ENCODE results near the gene VMP1.
"Not testable (repeated sequence)": the region's sequence is repeated elsewhere in the genome, so short reads cannot be mapped to it uniquely, and the experiment has no call there.

The VMP1 gene

DNA sequence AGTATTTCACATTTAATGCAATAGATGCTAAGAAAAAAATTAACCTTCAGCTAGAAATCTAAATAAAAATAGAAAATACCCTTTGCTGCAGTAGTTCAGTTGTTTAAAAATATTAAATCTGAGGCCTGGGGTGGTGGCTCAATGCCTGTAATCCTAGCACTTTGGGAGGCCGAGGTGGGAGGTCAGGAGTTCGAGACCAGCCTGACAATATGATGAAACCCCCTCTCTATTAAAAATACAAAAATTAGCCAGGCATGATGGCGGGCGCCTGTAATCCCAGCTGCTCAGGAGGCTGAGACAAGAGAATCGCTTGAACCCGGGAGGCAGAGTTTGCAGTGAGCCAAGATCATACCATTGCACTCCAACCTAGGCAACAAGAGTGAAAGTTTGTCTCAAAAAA is 98.9 kb downstream of the VMP1 start:
- not testable (repeated sequence) for DNase-seq (ENCODE audit: low read depth, low spot score)

DNA sequence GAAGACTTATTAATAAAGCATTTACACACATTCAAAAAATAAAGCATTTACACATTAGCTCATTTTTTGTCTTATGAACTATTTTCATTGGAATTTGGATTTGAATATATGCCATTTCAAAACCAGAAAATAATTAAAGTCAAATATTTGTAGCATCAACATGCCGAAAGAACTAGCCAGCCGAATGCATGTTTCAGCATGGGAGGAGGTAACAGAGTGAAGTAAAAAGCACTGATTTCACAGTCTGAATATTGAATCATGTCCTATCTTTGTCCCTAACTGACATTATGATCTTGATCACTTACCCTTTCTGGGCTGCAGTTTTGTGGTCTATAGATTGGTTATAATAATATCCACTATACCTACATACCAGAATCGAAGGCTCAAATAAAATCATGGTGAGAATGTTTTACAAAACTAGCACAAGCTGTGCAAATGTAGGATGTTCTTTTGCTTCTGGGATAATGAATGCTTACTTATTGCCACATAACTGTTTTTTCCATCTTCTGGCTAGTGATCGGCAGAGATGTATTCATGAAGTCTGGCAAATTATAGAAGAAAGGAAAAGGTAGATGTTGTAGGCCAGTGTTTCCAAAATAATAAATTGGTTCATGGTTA is 100.5 kb downstream of the VMP1 start:
- DNase-seq (ENCODE audit: low read depth, low spot score): no peak

- DNase-seq (ENCODE audit: low read depth, low spot score): no peak
These were observed 103.4 kb downstream of the VMP1 start for GRCh38 chr17:59810894-59811153.

DNA sequence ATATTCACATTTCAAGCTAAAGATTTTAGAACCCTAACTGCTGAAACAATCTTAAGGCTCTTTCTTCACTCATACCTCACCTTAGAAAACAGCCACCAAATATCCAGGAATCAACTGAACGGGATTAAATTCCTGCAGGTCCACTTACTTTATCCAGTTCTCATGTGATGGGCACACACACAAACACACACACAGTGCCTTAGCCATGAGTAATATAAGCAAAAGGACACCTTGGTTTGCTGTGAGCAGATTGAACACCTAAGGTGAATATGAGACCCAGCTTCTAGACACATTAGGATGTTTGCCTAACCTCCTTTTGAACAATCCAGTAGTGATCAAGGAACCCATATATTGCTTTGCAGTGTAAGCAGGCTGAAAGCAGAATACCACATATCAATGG is 103.8 kb downstream of the VMP1 start:
- no peak for DNase-seq (ENCODE audit: low read depth, low spot score)

DNA sequence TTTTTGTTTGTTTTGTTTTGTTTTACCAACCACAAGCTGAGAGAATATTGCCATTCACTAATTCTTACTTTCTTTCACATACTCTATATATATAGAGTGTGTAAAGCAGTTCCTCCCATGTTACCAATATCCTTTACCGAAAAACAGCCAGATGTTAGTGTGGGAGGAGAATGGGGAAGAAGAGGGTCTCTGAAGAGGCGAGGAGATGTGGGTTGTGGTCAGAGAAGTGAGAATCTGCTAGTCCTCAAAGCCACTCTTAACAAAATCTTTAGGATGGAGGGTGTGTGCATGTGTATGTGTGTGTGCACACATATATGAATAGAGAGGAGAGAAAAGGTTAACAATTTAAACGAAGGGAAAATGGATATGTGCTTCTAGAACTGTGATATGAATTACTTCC is 104.7 kb downstream of the VMP1 start:
- no peak for DNase-seq (ENCODE audit: low read depth, low spot score)

- no peak for DNase-seq (ENCODE audit: low read depth, low spot score)
These were observed 106.8 kb downstream of the VMP1 start for GRCh38 chr17:59814276-59814675.

DNA sequence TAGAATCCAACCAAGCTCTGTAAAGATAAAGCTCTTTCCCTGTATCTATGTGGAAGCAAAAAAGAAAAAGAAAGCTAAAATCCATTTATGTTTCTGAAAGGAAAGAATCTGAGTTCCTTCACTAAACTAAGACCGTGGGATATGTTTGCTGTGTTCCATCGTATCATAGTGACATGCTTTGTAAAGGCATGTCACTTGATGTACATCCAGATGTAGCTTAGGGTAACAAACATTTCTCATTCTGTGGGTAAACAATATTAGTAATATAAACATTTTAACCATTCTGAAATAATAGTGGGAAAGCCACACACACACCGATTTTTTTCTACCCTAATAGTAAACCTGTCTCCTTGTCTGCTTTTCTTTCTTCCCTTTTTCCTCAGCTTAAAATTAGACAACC is 107.2 kb downstream of the VMP1 start:
- DNase-seq (ENCODE audit: low read depth, low spot score): no peak

DNA sequence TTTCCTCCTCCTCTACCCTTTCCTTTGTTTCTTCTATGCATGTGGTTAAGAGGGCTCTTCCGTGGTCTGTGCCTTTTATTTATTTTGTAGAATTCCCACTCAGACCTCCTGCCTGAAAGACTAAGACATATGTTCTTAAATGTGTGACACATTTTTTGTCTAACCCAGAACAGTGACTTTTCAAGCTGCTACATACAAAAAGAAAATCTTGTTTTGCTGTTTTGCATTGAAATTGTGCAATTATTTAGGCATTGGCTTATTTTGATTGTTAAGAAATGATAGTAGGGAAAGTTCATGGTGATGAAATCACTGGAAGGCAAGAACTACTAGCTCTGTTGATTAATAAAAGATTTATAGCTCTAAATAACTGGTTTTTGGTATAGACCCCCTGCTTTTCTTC is 108.5 kb downstream of the VMP1 start:
- DNase-seq (ENCODE audit: low read depth, low spot score): no peak

DNA sequence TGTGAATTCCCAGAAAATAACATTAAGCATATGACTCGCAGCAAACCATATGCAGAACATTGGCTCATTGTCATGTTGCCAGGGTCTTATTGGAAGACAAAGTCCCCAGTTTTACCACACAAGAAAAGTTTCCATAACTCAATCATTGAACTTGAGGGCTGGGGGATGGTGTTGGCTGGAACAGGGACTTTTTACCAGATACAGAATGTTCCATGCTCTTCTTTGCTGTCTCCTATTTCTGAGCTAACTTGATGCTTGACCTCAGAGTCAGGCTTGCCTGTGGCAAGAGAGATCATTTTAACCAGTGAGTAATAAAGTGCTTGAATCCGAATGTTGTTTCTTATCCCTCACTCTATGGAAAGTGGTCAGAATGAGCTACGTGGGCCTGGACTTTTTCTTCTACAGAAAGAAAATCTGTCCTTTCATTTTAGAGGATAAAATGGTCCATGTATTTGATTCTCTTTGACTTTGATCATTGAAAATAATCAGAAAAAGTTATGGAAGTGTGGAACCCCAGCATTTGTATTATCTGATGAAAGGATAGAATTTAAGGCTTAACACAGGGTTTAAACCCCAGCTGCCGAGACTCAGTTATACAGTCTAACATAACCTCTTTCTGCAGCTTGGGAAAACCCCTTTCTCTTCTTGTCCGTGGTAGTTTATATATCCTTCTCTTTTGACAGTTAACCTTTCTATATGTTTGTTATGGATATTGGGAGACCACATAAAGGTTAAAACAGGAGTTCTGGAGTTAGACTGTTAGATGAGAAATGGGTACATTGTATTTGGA is 118.3 kb downstream of the VMP1 start:
- DNase-seq (ENCODE audit: low read depth, low spot score): no peak

DNA sequence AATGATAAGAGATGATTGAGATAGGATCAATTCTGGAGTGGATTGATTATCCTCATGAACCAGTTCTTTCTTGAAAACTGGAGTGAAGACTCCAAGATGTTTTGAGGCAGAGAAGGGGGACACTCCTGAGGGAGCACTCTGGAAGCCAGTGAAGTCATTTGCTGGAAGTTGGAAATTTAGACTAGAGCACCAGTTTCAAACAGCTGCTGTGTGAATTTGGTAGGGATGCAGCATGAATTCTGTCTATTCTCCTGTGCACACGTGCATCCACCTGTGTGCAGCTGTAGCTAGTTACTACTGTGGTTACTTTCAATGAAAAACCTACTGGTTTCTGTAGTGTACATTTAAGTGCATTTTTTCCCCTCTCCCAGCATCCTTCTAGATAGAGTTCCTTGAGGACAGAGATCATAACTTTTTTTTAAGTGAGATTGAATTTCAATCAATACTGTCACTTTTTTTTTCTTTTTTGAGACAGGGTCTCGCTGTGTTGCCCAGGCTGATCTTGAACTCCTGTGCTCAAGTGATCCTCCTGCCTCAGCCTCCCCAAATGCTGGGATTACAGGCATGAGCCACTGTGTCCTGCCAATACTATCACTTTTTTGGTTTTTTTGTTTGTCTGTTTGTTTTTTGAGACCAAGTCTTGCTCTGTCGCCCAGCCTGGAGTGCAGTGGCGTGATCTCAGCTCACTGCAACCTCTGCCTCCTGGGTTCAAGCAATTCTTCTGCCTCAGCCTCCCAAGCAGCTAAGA is 119.4 kb downstream of the VMP1 start:
- no peak for DNase-seq (ENCODE audit: low read depth, low spot score)

- DNase-seq (ENCODE audit: low read depth, low spot score): no peak
These were observed 120.4 kb downstream of the VMP1 start for GRCh38 chr17:59827721-59828477.

DNA sequence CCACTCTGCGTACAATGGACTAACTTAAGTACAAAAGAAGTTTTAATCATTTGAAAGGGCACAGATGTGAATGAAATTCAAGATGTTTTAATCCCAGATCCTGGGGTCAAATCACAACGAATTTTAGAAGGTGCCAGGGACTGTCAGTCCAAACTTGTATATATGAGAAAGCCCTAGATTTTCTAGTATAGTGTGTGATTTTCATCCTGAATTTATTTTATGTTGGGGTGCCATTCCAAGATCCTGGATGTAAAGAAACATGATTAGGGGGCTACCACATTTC is 121.0 kb downstream of the VMP1 start:
- no peak for DNase-seq (ENCODE audit: low read depth, low spot score)

GRCh38 chr17:59828819-59829216 is 121.4 kb downstream of the VMP1 start:
- DNase-seq (ENCODE audit: low read depth, low spot score): not testable (repeated sequence)

GRCh38 chr17:59829217-59830006 is 122.0 kb downstream of the VMP1 start:
- DNase-seq (ENCODE audit: low read depth, low spot score): no peak

GRCh38 chr17:59830007-59830630 is 122.7 kb downstream of the VMP1 start:
- DNase-seq (ENCODE audit: low read depth, low spot score): no peak

- DNase-seq (ENCODE audit: low read depth, low spot score): no peak
These were observed 123.5 kb downstream of the VMP1 start for GRCh38 chr17:59830846-59831486.

DNA sequence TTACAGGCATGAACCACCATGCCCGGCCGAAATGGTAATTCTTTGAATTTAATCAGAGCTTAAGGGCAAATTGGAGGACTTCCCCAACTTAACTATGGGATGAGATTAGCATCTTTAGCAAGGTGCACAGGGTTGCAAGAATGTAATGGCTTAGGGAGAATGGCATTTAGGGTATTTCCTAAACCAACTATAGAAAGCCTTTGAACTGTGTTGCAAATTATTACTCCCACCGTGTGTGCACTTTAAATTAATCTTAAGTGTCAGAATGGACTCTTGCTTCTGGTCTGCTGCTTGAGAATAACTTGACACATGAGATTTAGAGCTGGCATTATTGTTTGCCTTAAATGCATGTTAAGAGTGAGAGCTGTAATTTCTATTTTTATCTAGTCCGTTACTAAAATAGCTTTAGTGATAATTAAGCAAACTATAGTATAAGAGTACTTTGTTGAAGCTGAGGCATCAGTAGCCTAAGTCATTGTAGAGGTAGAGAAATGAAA is 125.5 kb downstream of the VMP1 start:
- no peak for DNase-seq (ENCODE audit: low read depth, low spot score)

- peak; percentile 95 for DNase-seq (ENCODE audit: low read depth, low spot score)
These were observed 130.0 kb downstream of the VMP1 start for GRCh38 chr17:59837308-59838051.

DNA sequence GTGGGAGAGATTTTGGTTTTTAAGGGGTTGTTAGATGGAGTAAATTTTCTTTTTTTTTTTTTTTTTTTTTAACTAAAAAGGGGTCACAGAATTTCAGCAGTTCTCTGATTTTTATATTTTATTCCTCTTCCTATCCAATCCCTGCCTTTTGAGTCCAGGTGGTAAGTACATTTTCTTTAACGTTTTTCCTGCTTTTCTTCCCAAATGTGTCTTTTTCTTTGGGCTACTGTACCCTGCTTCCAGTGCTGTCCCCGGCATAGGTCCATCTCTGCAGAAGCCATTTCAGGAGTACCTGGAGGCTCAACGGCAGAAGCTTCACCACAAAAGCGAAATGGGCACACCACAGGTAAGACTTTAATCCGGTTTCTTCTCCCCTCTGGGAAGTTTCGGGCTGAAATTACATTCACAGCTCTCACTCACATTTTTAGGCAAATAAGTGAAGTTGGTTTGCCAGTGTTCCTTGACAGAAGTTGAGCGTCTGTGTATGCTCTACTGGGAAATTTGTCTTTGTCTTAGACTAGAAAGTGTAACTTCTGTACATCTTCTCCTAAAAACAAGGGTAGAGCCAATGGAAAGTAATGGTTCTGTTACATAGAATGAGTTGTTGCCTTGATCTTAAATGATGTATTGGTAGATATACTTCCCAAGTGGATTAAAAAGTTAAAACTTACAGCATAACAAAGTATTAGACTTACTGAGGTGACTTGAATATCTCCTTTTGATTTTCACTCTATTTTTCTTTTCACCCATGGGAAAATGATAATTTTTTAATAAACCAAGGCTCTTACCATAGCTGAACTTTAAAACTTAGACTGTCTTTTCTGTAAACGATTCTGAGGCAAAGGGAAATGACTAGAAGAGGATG is 130.8 kb downstream of the VMP1 start:
- no peak for DNase-seq (ENCODE audit: low read depth, low spot score)

Measured in brain pericyte (primary cell).